NCI-H1417 (cell line): ENCODE measurements around the gene ITIH3.

Experiments
- DNase-seq, 3 experiments: peaks; one replicate each; lab custom pipeline; 2025; lab: John Stamatoyannopoulos, UW

ITIH3 gene

DNA sequence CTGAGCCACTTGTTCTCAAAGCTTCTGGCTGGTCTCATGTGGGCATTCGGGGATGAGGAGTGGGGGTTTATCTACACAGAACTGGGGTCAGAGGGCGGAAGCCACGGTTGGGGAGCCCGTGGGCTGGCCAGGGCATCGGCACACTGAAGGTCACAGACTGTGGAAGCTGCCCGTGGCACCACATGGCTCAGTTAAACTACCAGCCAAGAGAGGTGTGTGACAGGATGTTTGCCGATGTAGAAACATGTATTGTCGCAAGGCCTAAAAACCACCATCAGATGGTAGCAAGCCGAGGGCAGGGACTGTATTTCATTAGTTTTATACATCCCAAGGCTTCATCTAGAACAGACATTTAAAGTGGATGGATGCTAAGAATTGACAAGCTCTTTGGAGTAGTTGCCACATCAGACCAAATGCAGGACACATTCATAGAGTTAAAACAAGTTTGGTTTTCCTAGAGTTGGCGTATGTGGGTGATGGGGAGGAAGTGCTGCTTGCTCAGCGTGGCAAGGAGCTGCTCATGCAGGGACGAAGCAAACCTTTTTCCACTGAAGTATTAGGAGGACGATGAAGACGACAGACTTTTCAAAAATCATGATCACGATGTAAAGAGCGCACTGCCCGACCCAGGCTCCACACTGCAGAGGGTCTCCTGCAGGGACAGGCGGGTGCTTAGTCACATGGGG is 49.8 kb downstream of the ITIH3 start:
- DNase-seq, result no peak

DNA sequence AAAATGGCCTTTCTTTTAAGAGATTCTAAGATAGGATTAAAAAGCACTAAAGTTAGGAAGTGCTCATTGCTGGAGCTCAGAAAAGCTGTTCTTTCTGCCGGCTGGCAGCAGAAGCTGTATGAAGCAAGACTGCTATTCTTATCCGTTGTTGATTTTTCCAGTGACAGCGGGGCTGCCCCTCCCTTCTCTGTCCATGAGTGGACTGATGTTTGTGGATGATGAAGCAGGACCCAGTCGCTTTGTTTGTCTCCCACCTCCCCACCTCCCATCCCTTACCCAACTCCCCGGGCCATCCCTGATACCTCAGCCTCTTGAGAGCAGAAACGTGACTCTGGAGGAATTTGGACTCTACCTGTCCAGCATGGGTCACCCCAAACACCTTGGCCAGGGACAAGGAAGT is 50.6 kb downstream of the ITIH3 start:
- DNase-seq, result no peak

DNA sequence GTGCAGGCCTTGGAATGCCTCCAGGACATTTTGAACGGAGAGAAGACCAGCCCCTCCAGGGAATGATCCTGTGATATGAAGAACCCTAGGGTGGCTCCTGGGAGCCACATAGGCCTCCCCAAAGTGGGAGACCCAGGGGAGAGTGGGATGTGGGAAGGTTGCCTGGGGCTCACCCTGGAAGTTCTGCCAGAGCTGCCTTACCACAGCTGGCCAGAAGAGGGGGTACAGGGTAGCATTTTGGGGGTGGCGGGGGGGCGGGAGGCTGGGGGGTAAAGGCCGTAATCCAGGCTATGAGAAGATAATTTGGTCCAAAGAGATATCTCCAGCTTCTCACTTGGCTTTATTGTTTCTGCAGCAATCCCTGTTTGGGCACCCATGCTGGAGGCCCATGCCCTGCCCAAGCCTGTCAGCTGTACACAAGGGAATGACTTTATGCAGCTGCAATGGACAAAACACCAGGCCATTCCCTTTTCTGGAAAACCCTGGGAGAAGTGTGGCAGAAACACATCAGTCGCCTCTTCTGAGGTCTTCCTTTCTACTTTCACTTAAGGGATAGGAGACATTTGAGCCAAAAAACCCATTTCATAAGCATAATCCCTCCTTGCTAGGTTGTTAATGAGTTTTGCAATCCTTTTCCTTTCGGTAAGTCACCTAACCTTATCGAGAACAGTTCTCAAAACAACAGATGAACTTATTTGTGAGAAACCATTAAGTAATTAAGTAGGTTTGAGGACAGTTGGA is 51.3 kb downstream of the ITIH3 start:
- no peak for DNase-seq

DNA sequence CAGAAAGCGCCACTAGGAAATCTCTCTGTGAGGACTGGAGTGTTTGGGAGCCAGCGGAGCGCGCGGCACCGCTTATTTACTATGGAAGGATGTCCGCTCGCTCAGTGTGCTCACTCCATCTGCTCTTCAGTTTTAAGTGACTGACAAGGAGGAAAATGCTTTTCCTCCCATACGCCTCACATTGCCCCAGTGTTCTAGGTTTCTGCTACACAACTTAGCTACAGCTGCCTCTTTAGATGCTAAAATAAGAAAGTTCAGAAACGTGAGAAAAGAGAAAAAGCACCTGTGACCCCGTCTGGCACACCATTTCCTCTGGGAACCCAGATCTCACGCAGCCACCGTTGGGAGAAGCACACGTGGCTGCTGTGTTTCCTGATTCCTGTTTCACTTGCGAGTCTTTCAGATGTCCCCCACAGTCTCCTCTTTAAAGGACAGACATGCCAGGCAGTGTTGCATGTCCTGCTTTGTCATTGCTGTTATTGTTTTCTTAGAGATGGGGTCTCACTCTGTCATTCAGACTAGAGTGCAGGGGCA is 51.9 kb downstream of the ITIH3 start:
- peak in 2 of 3 experiments; percentile 4 to 14 for DNase-seq

DNA sequence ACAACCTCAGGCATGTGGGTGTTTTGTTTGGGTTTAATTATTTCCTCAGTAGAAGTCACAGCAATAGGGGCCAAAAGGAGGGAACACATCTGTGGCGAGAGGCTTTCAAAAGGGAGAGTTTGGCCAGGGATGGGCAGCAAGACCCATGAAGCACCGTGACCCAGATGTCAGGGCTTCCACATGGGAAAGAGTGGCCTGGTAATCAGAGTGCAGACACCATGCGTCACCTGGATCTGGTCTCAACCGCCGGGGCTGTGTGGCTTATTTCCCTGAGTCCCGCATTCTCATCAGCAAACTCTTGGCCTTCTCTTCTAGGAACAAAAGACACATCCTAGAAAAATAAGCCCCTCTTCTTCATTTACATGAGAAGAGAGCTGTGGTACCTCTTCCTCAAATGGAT is 52.6 kb downstream of the ITIH3 start:
- no peak for DNase-seq

DNA sequence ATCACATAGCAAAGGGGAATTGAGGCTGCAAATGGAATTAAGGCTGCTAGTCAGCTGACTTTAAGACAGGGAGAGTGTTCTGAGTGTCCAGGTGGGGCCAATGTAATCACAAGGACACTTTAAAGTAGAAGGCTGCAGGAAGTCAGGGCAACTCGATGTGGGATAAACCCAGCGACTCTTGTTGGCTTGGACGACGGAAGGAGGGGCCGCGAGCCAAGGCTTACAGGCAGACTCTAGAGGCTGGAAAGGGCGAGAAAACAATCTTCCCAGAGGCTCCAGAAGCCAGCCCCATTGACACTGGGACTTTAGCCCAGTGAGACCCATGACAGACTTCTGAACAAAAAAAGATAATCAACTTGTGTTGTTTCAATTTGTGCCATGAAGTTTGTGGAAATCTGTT is 53.1 kb downstream of the ITIH3 start:
- no peak for DNase-seq

DNA sequence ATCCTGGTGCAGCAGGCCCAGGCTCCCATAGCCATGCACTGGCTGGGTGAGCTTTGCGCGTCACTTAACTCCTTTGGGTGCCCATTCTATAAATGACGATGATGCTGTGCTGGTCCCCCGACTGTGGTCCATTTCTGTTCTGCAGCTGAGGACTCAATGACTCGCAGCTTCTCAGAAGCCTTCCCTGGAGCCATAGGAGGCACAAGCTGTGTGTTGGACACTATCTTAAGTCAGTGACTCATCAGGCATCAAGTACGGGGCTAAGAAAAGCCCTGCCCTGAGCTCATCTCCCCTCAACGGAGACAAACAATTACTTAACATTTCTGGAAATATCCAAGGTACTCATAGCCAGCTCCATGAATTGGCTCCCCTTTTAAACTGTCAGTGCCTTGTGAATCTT is 54.0 kb downstream of the ITIH3 start:
- DNase-seq, result no peak

DNA sequence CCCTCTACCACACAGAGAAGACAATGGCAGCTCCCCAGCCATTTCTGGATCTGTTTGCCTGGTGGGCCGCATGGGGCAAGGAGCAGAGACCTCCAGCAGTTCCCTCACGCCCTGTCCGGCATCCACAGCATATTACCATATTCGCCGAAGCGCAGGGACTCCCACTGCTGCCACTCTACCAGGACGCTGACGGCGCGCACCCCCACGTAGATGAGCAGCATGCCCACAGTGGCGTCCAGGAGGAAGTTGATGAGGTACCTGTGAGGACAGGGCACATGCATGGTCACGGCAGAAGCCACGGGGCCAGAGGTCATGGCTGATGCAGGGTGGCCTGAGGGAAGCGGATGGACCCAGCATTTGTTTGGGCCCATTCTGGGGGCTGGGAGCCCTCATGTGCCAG is 55.1 kb downstream of the ITIH3 start:
- DNase-seq, result no peak

DNA sequence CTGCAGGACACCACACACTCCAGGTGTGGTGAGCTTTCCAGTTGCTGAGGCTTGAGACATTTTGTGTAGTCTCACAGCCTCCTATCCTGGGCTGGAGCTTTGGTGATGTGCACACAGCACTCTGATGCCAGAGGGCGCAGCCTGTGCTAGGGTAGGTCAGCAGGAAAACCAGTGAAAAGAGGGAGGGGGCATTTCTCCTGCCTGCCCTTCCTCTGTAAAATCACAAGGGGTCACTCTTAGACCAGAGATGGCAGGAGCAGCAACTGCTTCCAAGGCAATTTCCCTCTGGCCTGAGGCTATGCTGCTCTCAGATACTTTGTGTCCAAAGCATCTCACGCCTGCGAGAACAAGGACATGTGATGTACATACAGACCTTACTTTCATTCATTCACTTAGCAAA is 56.8 kb downstream of the ITIH3 start:
- DNase-seq, result peak in 2 of 3 experiments; percentile 28 to 72

DNA sequence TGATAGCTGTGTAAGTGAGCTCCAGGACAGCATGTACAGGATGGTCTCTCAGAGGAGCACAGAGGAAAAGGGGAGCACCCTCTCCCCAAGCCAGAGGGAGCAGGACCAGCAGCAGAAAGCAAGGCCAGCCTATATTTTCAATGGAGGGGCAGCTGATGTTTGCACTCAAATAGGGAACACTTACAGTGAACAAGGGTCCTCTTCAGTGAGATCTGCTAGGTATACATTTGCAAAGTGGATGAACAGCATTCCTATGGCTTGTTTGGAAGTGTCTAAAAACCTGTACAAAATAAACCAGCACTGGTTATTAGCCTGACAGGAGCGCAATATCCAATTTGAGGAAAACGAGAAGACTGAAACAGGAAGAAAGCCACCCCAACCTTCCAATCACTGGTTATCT is 57.8 kb downstream of the ITIH3 start:
- DNase-seq, result no peak

DNA sequence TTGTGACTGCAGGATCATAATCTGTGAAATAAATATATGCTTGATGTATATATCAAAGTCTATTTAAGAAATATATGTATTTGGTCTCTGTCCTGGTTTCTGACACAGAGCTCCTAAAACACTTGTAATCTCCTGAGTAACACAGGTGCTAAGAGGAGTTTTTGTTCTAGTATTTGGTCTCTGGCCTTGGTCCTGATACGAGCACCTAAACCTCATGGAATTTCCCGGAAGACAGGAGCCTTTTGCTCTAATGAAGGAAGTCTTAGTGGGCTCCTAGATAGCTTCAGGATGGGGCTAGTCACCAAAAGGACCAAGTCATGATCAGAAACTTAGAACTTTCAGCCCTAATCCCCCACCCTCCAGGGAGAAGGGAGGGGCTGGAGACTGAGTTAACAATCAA is 59.4 kb downstream of the ITIH3 start:
- no peak for DNase-seq

DNA sequence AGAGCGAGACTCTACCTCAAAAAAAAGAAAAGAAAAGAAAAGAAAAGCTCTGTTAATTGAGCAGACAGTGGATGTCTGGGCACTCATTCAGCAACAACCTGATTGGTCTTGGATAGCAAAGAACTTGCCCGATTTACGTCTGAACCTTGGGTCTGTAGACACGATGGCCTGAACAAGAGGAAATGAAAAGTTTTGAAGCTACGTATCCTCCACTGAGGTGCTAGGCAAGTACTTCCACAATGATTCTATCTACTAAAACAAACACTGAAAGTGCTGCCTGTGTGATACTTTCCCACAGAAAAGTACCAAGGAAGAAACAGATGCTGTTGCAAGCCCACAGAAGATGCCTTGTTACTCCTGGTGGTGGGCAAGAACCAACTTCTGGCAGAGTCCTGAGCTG is 62.1 kb downstream of the ITIH3 start:
- DNase-seq, result no peak

DNA sequence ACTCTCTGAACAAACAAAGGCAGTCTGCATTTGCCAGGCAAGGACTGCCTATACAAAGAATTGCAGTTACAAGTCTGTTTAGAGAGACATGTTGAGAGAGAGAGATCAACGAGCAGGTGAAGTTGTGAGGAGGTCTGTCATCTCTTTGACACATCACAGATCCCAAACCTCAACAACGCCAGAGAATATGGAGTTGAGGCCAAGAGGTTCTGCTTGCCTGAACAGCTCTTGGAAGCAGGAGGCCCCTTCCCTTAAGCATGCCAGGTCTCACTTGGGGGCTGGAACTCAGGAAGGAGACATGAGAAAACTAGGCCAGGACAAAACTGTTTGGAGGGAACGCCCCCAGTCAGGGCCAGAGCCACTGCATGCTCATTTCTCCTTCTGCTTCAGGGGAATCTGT is 62.5 kb downstream of the ITIH3 start:
- DNase-seq, result no peak

DNA sequence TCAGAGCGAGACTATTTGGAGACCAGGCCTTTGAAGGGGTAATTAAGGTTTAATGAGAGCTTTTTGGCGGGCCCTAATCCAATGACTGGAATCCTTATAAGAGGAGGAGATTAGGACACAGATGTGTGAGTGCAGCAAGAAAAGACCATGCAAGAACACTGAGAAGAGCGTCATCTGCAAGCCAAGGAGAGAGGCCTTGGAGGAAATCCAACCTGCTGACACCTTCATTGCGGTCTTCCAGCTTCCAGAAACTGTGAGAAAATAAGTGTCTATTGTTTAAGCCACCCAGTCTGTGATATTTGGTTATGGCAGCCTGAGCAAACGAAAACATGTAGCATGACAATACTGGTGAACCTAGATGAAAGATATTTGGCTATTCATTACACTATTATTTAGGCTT is 63.3 kb downstream of the ITIH3 start:
- peak in 1 of 3 experiments; percentile 6 for DNase-seq
